Measurements from ENCODE around the gene OR5K2.

- TF ChIP-seq POLR2A (IDR thresholded peaks at IDR 0.05) (no peak), CTCF (IDR thresholded peaks at IDR 0.05) (no peak)
These were observed 44.2 kb downstream of the OR5K2 start for GRCh38 chr3:98541695-98542094.
